DND-41 (cell line): ENCODE results near the gene FAM13A.

ENCODE experiments used
- ATAC-seq: fragments of 200-7000 bp; cut with Tn5 transposase; 3 replicates; pipeline ENCODE4 v1.9.1; 2021; ENCODE audit warnings: low read depth; ENCODE audit not compliant: insufficient read depth
- DNase-seq: peaks from one replicate; pipeline ENCODE4 v3.0.0-alpha.2; 2020
- H2AFZ ChIP-seq: 2 replicates; pipeline ENCODE4 v1.6.0; 2012; ENCODE audit warnings: low read depth, low read length
- H3K27ac ChIP-seq: 2 replicates; pipeline ENCODE4 v1.5.1; 2012; ENCODE audit warnings: low read length, inconsistent platforms
- H3K27me3 ChIP-seq: fragments of 200-600 bp; sonication (generic); 2 replicates; pipeline ENCODE4 v1.6.0; 2012; ENCODE audit warnings: low read length, mild to moderate bottlenecking, inconsistent platforms; ENCODE audit not compliant: insufficient read depth, poor library complexity
- H3K36me3 ChIP-seq: 2 replicates; pipeline ENCODE4 v1.5.1; 2012; ENCODE audit warnings: low read length, inconsistent platforms; ENCODE audit not compliant: insufficient read depth
- H3K4me1 ChIP-seq: 2 replicates; pipeline ENCODE4 v1.5.1; 2012; ENCODE audit warnings: mild to moderate bottlenecking, low read length; ENCODE audit not compliant: insufficient read depth
- H3K4me2 ChIP-seq: 2 replicates; pipeline ENCODE4 v1.6.0; 2012; ENCODE audit warnings: mild to moderate bottlenecking, moderate library complexity, low read length, inconsistent platforms; ENCODE audit not compliant: insufficient read depth
- H3K4me3 ChIP-seq, 2 experiments: fragments of 200-600 bp in 1 of 2; shearing (Covaris generic) in 1 of 2; 2 replicates each; pipeline ENCODE4 v1.5.1; 2012 to 2016; ENCODE audit warnings: inconsistent platforms in 2 of 2, low read length in 2 of 2, mild to moderate bottlenecking in 2 of 2, low read depth in 1 of 2, moderate library complexity in 1 of 2
- H3K79me2 ChIP-seq: 2 replicates; pipeline ENCODE4 v1.6.0; 2012; ENCODE audit warnings: low read length, inconsistent platforms; ENCODE audit not compliant: insufficient read depth
- H3K9ac ChIP-seq: 2 replicates; pipeline ENCODE4 v1.6.0; 2012; ENCODE audit warnings: low read depth, mild to moderate bottlenecking, inconsistent platforms, low read length, moderate library complexity
- H3K9me3 ChIP-seq: 2 replicates; pipeline ENCODE4 v1.5.1; 2012; ENCODE audit warnings: low read length, moderate library complexity, mild to moderate bottlenecking, inconsistent platforms; ENCODE audit not compliant: insufficient read depth, severe bottlenecking
- H4K20me1 ChIP-seq: 2 replicates; pipeline ENCODE4 v1.6.0; 2012; ENCODE audit warnings: low read length; ENCODE audit not compliant: insufficient read depth
- CTCF ChIP-seq: IDR thresholded peaks from 2 replicates; pipeline ENCODE4 v1.5.1; 2012; ENCODE audit warnings: borderline replicate concordance, low read length, moderate library complexity, mild to moderate bottlenecking; ENCODE audit not compliant: poor library complexity, severe bottlenecking; ENCODE audit errors: extremely low read depth
- EZH2 ChIP-seq: IDR thresholded peaks from 3 replicates; pipeline ENCODE4 v1.6.1; 2012; ENCODE audit warnings: borderline replicate concordance, low read depth, mild to moderate bottlenecking, moderate library complexity, low read length, inconsistent platforms; ENCODE audit not compliant: severe bottlenecking

Gene FAM13A

DNA sequence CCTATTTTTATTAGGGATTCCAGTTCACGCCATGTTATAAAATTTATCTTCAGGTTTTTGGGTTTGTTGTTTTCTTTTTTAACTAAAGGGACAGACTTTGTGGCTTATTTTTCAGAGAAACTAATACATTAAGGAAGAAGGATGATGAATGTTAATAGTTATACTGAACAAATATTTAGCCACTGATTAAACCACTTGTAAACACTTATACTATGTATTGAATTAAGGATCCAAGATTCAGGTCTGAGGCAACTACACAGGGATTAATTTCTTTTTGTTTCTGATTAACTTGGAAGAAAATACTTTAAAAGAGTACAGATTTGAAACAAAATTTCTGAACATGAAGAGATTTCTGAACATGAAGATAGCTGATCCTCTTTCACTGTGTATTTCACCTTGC is 276.6 kb downstream of the FAM13A start:
- ATAC-seq (no peak), DNase-seq (no peak)
- Histone ChIP-seq H3K27me3 (no peaks in the 10 kb centered on the region), H3K9ac (no peak overlapping the region), H3K79me2 (no peaks in the 10 kb centered on the region), H3K4me1 (no peaks in the 10 kb centered on the region), H4K20me1 (no peaks in the 10 kb centered on the region), H3K9me3 (no peaks in the 10 kb centered on the region), H2AFZ (no peak overlapping the region), H3K4me2 (no peak overlapping the region), H3K4me3 (no peak overlapping the region), H3K36me3 (no peaks in the 10 kb centered on the region), H3K27ac (no peak overlapping the region)
- no peak for TF ChIP-seq EZH2

- no peak overlapping the region for H2AFZ ChIP-seq
- no peaks in the 10 kb centered on the region for H4K20me1 ChIP-seq
- H3K4me2 ChIP-seq, result no peak overlapping the region
- no peak for TF ChIP-seq CTCF
- no peak for TF ChIP-seq EZH2
- H3K27me3 ChIP-seq, result no peaks in the 10 kb centered on the region
- H3K36me3 ChIP-seq, result no peaks in the 10 kb centered on the region
- H3K79me2 ChIP-seq, result no peaks in the 10 kb centered on the region
- no peak overlapping the region for H3K9ac ChIP-seq
- no peaks in the 10 kb centered on the region for H3K4me1 ChIP-seq
- H3K27ac ChIP-seq, result no peak overlapping the region
- no peak overlapping the region for H3K4me3 ChIP-seq
- DNase-seq (no peak), ATAC-seq (no peak)
- H3K9me3 ChIP-seq, result no peaks in the 10 kb centered on the region
These were observed 277.6 kb downstream of the FAM13A start for GRCh38 chr4:88779431-88779830.

DNA sequence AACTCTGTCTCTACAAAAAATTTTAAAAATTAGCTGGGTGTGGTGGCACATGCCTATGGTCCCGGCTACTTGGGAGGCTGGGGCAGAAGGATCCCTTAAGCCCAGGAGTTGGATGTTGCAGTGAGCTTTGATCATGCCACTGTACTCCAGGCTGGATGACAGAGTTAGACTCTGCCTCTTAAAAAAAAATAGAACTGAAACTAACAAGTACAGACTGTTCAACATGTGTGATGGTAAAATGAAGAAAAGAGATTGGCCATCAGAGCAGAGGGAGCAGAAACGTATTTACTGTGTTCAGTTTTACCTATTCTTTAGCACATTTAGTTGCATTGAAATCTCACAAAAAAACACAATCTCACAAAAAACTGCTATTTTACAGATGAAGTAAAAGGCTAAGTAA is 281.5 kb downstream of the FAM13A start:
- Histone ChIP-seq H3K27me3 (no peaks in the 10 kb centered on the region), H4K20me1 (no peaks in the 10 kb centered on the region), H2AFZ (no peak overlapping the region), H3K36me3 (no peaks in the 10 kb centered on the region), H3K4me3 (no peak overlapping the region), H3K4me1 (no peaks in the 10 kb centered on the region), H3K79me2 (no peaks in the 10 kb centered on the region), H3K9me3 (no peaks in the 10 kb centered on the region), H3K9ac (no peak overlapping the region), H3K4me2 (no peak overlapping the region), H3K27ac (no peak overlapping the region)
- ATAC-seq (no peak), DNase-seq (no peak)
- TF ChIP-seq EZH2, result no peak
- no peak for TF ChIP-seq CTCF

DNA sequence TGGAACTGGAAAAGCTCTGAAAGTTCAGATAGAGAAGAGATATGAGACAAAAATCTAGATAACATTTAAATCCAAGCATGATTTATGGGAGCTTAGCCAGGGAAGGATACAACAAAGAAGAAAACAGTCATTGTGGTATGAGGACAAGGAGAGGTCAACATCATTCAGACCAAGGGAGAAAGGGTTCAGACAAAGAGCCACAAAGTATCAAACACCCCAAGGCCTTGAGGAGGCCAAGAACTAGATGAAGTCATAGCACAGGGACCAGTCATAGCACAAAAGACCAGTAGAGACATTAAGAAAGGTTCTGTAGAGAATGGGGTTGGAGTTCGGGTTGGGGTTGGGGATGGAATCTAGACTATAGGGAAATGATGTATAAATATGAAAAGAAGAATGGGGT is 282.0 kb downstream of the FAM13A start:
- no peak for TF ChIP-seq EZH2
- no peak for TF ChIP-seq CTCF
- Histone ChIP-seq H3K9ac (no peak overlapping the region), H4K20me1 (no peaks in the 10 kb centered on the region), H3K36me3 (no peaks in the 10 kb centered on the region), H3K4me3 (no peak overlapping the region), H3K27me3 (no peaks in the 10 kb centered on the region), H3K4me1 (no peaks in the 10 kb centered on the region), H3K27ac (no peak overlapping the region), H3K4me2 (no peak overlapping the region), H3K9me3 (no peaks in the 10 kb centered on the region), H2AFZ (no peak overlapping the region), H3K79me2 (no peaks in the 10 kb centered on the region)
- DNase-seq, result no peak
- ATAC-seq, result no peak
